K562 (cell line): ENCODE measurements around the gene S1PR1. TPM values are rescaled to one million over a fixed set of nuclear protein-coding genes. Genes with fewer than 3 reads are reported as not detected.

ENCODE experiments used
- ATAC-seq: fragments of 200-7000 bp; cut with Tn5 transposase; 3 replicates; pipeline ENCODE4 v1.9.1; 2020; ENCODE audit warnings: moderate library complexity
- BruUV-seq: library from RNA; stranded (reverse); fragments of 400-500 nt; replicated peaks from 2 replicates; lab custom pipeline; 2021; lab: Mats Ljungman, UMichigan
- CTCF ChIA-PET: fragments of 300-600 bp; formaldehyde crosslinking; extraction: SDS; loops from one replicate; lab custom pipeline; 2021; ENCODE audit warnings: low intra/inter-chr PET ratio; lab: Yijun Ruan, JAX
- POLR2A ChIA-PET: fragments of 300-600, 350-650 bp; sonication (Branson Sonifier 250); formaldehyde crosslinking; extraction: SDS; loops from one replicate; lab custom pipeline; 2021; ENCODE audit warnings: antibody characterized with exemption, inconsistent platforms; lab: Yijun Ruan, JAX
- DNase-seq, 4 experiments: peaks; one replicate each; pipeline versions ENCODE4 v3.0.0 to v3.0.0-alpha.2; 2011 to 2018; ENCODE audit warnings: low spot score in 3 of 4, mixed read lengths in 3 of 4; ENCODE audit errors: extremely low read depth in 1 of 4
- FAIRE-seq: peaks from 2 replicates; lab custom pipeline; 2011; peaks lifted over from hg19 to GRCh38; lab: Jason Lieb, UNC
- H2AFZ ChIP-seq: 2 replicates; pipeline ENCODE4 v1.6.0; 2011; ENCODE audit warnings: low read depth, low read length, control low read depth, inconsistent platforms
- H3K27ac ChIP-seq: fragments of 200-600 bp; 3 replicates; pipeline ENCODE4 v1.8.0; 2011; ENCODE audit warnings: low read depth, mild to moderate bottlenecking, control low read depth, inconsistent platforms, low read length, moderate library complexity, mixed read lengths; ENCODE audit errors: extremely low read depth
- H3K27me3 ChIP-seq, 2 experiments: fragments of 300-600 bp in 1 of 2; 2 replicates in 1 of 2; 3 replicates in 1 of 2; pipeline versions ENCODE4 v1.6.0 to v1.8.0; 2011; ENCODE audit warnings: inconsistent platforms in 2 of 2, low read length in 2 of 2, mild to moderate bottlenecking in 1 of 2, mixed read lengths in 1 of 2, moderate library complexity in 1 of 2; ENCODE audit not compliant: control insufficient read depth in 2 of 2, insufficient read depth in 2 of 2
- H3K36me3 ChIP-seq: fragments of 300-600 bp; 3 replicates; pipeline ENCODE4 v1.8.0; 2011; ENCODE audit warnings: mild to moderate bottlenecking, low read length, inconsistent platforms; ENCODE audit not compliant: control insufficient read depth, insufficient read depth
- H3K4me1 ChIP-seq, 2 experiments: fragments of 200-600 bp in 1 of 2; replicated peaks in 1 of 2; 2 replicates in 1 of 2; 3 replicates in 1 of 2; pipeline versions ENCODE4 v1.5.1 to v1.8.0; 2011; ENCODE audit warnings: inconsistent platforms in 2 of 2, low read length in 2 of 2, mild to moderate bottlenecking in 1 of 2, mixed read lengths in 1 of 2, moderate library complexity in 1 of 2; ENCODE audit not compliant: control insufficient read depth in 2 of 2, insufficient read depth in 2 of 2
- H3K4me2 ChIP-seq: 2 replicates; pipeline ENCODE4 v1.6.1; 2011; ENCODE audit warnings: low read length, control low read depth, inconsistent platforms, mixed read lengths; ENCODE audit not compliant: insufficient read depth
- H3K4me3 ChIP-seq: fragments of 200-600 bp; sonication (generic), shearing (Covaris generic); 2 replicates; pipeline ENCODE4 v1.5.1; 2016; ENCODE audit warnings: control low read depth, inconsistent platforms
- H3K79me2 ChIP-seq: fragments of 200-600 bp; 3 replicates; pipeline ENCODE4 v1.8.0; 2011; ENCODE audit warnings: low read length, inconsistent platforms; ENCODE audit not compliant: control insufficient read depth, insufficient read depth
- H3K9ac ChIP-seq, 2 experiments: 2 replicates each; pipeline versions ENCODE4 v1.6.0 to v1.6.1; 2011; ENCODE audit warnings: low read depth in 2 of 2, low read length in 2 of 2, control low read depth in 1 of 2, inconsistent platforms in 1 of 2, mild to moderate bottlenecking in 1 of 2, mixed read lengths in 1 of 2; ENCODE audit not compliant: insufficient read depth in 1 of 2
- H3K9me1 ChIP-seq: one replicate; pipeline ENCODE4 v1.6.0; 2011; ENCODE audit warnings: inconsistent platforms, mild to moderate bottlenecking, low read length, moderate library complexity; ENCODE audit not compliant: control insufficient read depth, insufficient read depth
- H3K9me3 ChIP-seq: replicated peaks from 2 replicates; pipeline ENCODE4 v1.5.1; 2011; ENCODE audit warnings: low read depth, low read length, inconsistent platforms; ENCODE audit not compliant: control insufficient read depth, insufficient read depth
- H4K20me1 ChIP-seq: replicated peaks from 2 replicates; pipeline ENCODE4 v1.6.1; 2011; ENCODE audit warnings: low read length, inconsistent platforms, mixed read lengths; ENCODE audit not compliant: control insufficient read depth, insufficient read depth
- EP400 ChIP-seq: fragments of 450-650 bp; IDR thresholded peaks from 2 replicates; pipeline ENCODE4 v1.6.1; 2017; ENCODE audit warnings: antibody characterized with exemption, mild to moderate bottlenecking, moderate library complexity
- SP1 ChIP-seq: sonication (generic); formaldehyde crosslinking; IDR thresholded peaks from 2 replicates; pipeline ENCODE4 v1.8.1; 2022; ENCODE audit warnings: mild to moderate bottlenecking, missing genetic modification reagents
- SUPT5H ChIP-seq: fragments of 450-650 bp; IDR thresholded peaks from 2 replicates; pipeline ENCODE4 v1.6.1; 2016
- TAF1 ChIP-seq: IDR thresholded peaks from 2 replicates; pipeline ENCODE4 v1.6.1; 2011; ENCODE audit warnings: mild to moderate bottlenecking, low read length, moderate library complexity; ENCODE audit not compliant: insufficient read depth, control insufficient read depth, severe bottlenecking; ENCODE audit errors: extremely low read depth
- ZFP30 ChIP-seq: fragments of 250-450 bp; sonication (Bioruptor Pico); IDR thresholded peaks from 2 replicates; pipeline ENCODE4 v1.8.0; 2022; ENCODE audit warnings: moderate library complexity, mild to moderate bottlenecking, inconsistent platforms, borderline replicate concordance
- ZNF124 ChIP-seq: sonication (generic); formaldehyde crosslinking; IDR thresholded peaks from 2 replicates; pipeline ENCODE4 v1.8.1; 2022; ENCODE audit warnings: missing genetic modification reagents
- ZNF785 ChIP-seq: fragments of 250-450 bp; sonication (Bioruptor Pico); IDR thresholded peaks from 2 replicates; pipeline ENCODE4 v1.4.0; 2020; ENCODE audit warnings: mild to moderate bottlenecking
- WGBS: fragments of 100-300 bp; shearing (Covaris generic); methylation state at CpG from one replicate; pipeline ENCODE4 v1.1.6; 2016; ENCODE audit warnings: low coverage, mixed read lengths; ENCODE audit not compliant: insufficient coverage; ENCODE audit errors: missing lambda C conversion rate; 5-methylcytosine and 5-hydroxymethylcytosine counted together
- in situ Hi-C: fragments of 300-500 bp; cut with MboI; formaldehyde crosslinking; loops from 4 replicates; pipeline ENCODE4 v1.15.0; 2018; ENCODE audit warnings: inconsistent platforms, mixed read lengths
- intact Hi-C: fragments of 100-400 bp; cut with micrococcal nuclease; formaldehyde crosslinking; loops from 2 replicates; pipeline ENCODE4 v1.14.2; 2022
- polyA plus RNA-seq, 8 experiments: library from polyadenylated mRNA; depleted of rRNA in 4 of 8; stranded (reverse) in 5 of 8; unstranded in 3 of 8; fragments of >200 nt; fragmentation: Nextera tagmentation in 2 of 8; fragmentation: Illumina TruSeq in 1 of 8; extraction: Ambion mirVana in 2 of 8; extraction: Trizol in 1 of 8; gene quantifications; 2 replicates each; pipeline versions ENCODE4 v1.2.1 to v1.2.3, GENCODE V29; 2011 to 2014; ENCODE audit warnings: inconsistent platforms in 1 of 8, missing spikeins in 1 of 8
- total RNA-seq, 7 experiments: library from RNA; depleted of rRNA in 6 of 7; stranded (reverse); fragments of >200 nt in 6 of 7; fragmentation: Illumina TruSeq in 2 of 7; extraction: Trizol in 2 of 7; gene quantifications; 2 replicates each; pipeline versions ENCODE4 v1.2.1 to v1.2.3, GENCODE V29; 2011 to 2021; ENCODE audit warnings: low replicate concordance in 1 of 7
- TF ChIP-seq, protein P1 (sequence below): fragments of 450-650 bp; IDR thresholded peaks from 2 replicates; pipeline ENCODE4 v1.6.1; 2016
- TF ChIP-seq, protein P2 (sequence below): fragments of 450-650 bp; formaldehyde crosslinking; IDR thresholded peaks from 2 replicates; pipeline ENCODE4 v1.4.0; 2022; ENCODE audit warnings: missing genetic modification characterization
- TF ChIP-seq, protein P3 (sequence below): conservative IDR thresholded peaks from 2 replicates; pipeline ENCODE4 v1.6.1; 2011; ENCODE audit warnings: low read depth, mild to moderate bottlenecking, low read length; ENCODE audit not compliant: control insufficient read depth
- TF ChIP-seq, protein P4 (sequence below): fragments of 450-650 bp; formaldehyde crosslinking; IDR thresholded peaks from 2 replicates; pipeline ENCODE4 v1.4.0; 2020; ENCODE audit warnings: mild to moderate bottlenecking, mixed read lengths

S1PR1 gene
- total and polyA plus RNA-seq, 9 of the 15 experiments (the other 6 are each of a cell fraction or from before 2014, with no cell fraction given) = 0.22 to 1.2 (median 0.43) TPM

DNA sequence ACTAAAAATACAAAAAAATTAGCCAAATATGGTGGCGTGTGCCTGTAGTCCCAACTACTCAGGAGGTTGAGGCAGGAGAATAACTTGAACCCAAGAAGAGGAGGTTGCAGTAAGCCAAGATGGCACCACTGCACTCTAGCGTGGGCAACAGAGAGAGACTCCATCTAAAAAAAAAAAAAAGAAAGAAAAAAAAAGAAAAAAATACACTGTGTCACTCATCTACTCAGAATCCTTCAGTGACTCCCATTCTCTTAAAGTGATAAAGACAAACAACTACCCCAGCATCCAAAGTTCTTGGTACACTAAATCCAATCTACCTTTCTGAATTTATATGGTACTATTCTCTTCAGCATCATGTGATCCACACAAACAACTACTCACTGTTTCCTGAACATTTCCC is 40.2 kb upstream of the S1PR1 start:
- Histone ChIP-seq H3K9me3 (no peaks in the 10 kb centered on the region), H3K4me1 (no peaks in the 10 kb centered on the region; a peak in 4 of 5 replicates), H3K36me3 (no peaks in the 10 kb centered on the region), H4K20me1 (no peaks in the 10 kb centered on the region), H3K9ac (no peak overlapping the region), H3K79me2 (no peaks in the 10 kb centered on the region), H3K4me3 (no peak overlapping the region), H3K27me3 (no peaks in the 10 kb centered on the region), H3K27ac (no peak overlapping the region), H3K4me2 (no peak overlapping the region), H2AFZ (no peak overlapping the region)
- WGBS = 43% methylated on average over 2 of the region's 2 CpGs
- no peak for FAIRE-seq
- TF ChIP-seq ZFP30 (no peak), ZNF124 (CRISPR knock-in tag) (no peak), SP1 (no peak), TAF1 (no peak), EP400 (no peak), SUPT5H (no peak), ZNF785 (CRISPR knock-in tag) (no peak)
- TF ChIP-seq, protein P1, sequence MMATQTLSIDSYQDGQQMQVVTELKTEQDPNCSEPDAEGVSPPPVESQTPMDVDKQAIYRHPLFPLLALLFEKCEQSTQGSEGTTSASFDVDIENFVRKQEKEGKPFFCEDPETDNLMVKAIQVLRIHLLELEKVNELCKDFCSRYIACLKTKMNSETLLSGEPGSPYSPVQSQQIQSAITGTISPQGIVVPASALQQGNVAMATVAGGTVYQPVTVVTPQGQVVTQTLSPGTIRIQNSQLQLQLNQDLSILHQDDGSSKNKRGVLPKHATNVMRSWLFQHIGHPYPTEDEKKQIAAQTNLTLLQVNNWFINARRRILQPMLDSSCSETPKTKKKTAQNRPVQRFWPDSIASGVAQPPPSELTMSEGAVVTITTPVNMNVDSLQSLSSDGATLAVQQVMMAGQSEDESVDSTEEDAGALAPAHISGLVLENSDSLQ = peak; percentile 53; the same call in 1 of the 2 replicates
- TF ChIP-seq, protein P2, sequence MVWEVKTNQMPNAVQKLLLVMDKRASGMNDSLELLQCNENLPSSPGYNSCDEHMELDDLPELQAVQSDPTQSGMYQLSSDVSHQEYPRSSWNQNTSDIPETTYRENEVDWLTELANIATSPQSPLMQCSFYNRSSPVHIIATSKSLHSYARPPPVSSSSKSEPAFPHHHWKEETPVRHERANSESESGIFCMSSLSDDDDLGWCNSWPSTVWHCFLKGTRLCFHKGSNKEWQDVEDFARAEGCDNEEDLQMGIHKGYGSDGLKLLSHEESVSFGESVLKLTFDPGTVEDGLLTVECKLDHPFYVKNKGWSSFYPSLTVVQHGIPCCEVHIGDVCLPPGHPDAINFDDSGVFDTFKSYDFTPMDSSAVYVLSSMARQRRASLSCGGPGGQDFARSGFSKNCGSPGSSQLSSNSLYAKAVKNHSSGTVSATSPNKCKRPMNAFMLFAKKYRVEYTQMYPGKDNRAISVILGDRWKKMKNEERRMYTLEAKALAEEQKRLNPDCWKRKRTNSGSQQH (CRISPR knock-in tag) = no peak
- TF ChIP-seq, protein P3, sequence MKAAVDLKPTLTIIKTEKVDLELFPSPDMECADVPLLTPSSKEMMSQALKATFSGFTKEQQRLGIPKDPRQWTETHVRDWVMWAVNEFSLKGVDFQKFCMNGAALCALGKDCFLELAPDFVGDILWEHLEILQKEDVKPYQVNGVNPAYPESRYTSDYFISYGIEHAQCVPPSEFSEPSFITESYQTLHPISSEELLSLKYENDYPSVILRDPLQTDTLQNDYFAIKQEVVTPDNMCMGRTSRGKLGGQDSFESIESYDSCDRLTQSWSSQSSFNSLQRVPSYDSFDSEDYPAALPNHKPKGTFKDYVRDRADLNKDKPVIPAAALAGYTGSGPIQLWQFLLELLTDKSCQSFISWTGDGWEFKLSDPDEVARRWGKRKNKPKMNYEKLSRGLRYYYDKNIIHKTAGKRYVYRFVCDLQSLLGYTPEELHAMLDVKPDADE = no peak
- TF ChIP-seq, protein P4, sequence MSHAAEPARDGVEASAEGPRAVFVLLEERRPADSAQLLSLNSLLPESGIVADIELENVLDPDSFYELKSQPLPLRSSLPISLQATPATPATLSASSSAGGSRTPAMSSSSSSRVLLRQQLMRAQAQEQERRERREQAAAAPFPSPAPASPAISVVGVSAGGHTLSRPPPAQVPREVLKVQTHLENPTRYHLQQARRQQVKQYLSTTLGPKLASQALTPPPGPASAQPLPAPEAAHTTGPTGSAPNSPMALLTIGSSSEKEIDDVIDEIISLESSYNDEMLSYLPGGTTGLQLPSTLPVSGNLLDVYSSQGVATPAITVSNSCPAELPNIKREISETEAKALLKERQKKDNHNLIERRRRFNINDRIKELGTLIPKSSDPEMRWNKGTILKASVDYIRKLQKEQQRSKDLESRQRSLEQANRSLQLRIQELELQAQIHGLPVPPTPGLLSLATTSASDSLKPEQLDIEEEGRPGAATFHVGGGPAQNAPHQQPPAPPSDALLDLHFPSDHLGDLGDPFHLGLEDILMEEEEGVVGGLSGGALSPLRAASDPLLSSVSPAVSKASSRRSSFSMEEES (CRISPR knock-in tag) = peak; percentile 28; the same call in 1 of the 2 replicates
- TF ChIP-seq, all 486 proteins: peak for 2
- ATAC-seq = no peak
- ChIA-PET CTCF (no interaction called here), POLR2A (no interaction called here)
- intact Hi-C loops = no loop called here
- in situ Hi-C loops = no loop called here
- DNase-seq = no peak
- no peaks in the 10 kb centered on the region for H3K9me1 ChIP-seq
- BruUV-seq = no TSS peak
